PC-3 (cell line): ENCODE measurements around the gene ALG10B.

Experiments used
- EZH2 ChIP-seq: fragments of 300-600 bp; sonication (generic); IDR thresholded peaks from one replicate; pipeline ENCODE4 v1.6.1; 2017; ENCODE audit warnings: antibody characterized with exemption, mild to moderate bottlenecking, low read length; ENCODE audit not compliant: unreplicated experiment
- TF ChIP-seq, protein P1 (sequence below): fragments of 300-600 bp; sonication (generic); conservative IDR thresholded peaks from 2 replicates; pipeline ENCODE4 v1.5.1; 2017; ENCODE audit warnings: antibody characterized with exemption, low read depth, mild to moderate bottlenecking, low read length

DNA sequence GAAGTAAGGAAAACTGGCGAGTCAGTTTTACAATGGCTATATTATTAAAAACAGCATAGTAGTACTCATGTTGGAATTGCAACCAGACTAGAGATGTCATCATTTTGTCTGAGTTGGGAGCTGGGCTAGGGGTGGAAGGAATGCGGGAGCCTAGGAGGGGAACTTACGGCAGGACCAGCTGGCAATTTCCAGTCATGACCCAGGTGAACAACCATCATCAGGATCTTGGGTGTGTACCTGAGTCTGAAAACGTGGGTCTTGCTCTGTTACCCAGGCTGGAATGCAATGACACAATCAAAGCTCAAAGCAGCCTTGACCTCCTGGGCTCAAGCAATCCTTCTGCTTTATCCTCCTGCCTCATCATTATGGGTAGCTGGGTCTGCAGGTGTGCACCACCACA lies 50.9 kb downstream of the ALG10B start:
- TF ChIP-seq, protein P1, sequence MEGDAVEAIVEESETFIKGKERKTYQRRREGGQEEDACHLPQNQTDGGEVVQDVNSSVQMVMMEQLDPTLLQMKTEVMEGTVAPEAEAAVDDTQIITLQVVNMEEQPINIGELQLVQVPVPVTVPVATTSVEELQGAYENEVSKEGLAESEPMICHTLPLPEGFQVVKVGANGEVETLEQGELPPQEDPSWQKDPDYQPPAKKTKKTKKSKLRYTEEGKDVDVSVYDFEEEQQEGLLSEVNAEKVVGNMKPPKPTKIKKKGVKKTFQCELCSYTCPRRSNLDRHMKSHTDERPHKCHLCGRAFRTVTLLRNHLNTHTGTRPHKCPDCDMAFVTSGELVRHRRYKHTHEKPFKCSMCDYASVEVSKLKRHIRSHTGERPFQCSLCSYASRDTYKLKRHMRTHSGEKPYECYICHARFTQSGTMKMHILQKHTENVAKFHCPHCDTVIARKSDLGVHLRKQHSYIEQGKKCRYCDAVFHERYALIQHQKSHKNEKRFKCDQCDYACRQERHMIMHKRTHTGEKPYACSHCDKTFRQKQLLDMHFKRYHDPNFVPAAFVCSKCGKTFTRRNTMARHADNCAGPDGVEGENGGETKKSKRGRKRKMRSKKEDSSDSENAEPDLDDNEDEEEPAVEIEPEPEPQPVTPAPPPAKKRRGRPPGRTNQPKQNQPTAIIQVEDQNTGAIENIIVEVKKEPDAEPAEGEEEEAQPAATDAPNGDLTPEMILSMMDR, result no peak
- TF ChIP-seq EZH2, result no peak
